Lower leg skin (tissue), 4 donors: ENCODE results near the gene THRSP. TPM values are rescaled to one million over a fixed set of nuclear protein-coding genes. Genes with fewer than 3 reads are reported as not detected.
A peak's percentile ranks its signal among the peaks of the same experiment; 100 is the strongest.

Experiments
- DNase-seq, 2 donors: peaks; one replicate each; pipeline ENCODE4 v3.0.0-alpha.2; 2019; ENCODE audit warnings: low spot score in 2 of 2
- H3K4me3 ChIP-seq: fragments of 200-600 bp; sonication (generic); 2 replicates; pipeline ENCODE4 v1.5.1; 2017; ENCODE audit warnings: mild to moderate bottlenecking, low read depth; ENCODE audit not compliant: poor library complexity, severe bottlenecking
- POLR2A ChIP-seq, 2 donors: fragments of 450-650 bp; IDR thresholded peaks; one replicate each; pipeline ENCODE4 v1.6.1; 2016 to 2017; ENCODE audit warnings: antibody characterized with exemption in 2 of 2, mild to moderate bottlenecking in 1 of 2, moderate library complexity in 1 of 2
- WGBS, 2 donors: methylation state at CpG; one replicate each; pipeline ENCODE4 v1.1.5; 2018; 5-methylcytosine and 5-hydroxymethylcytosine counted together
- intact Hi-C: fragments of 100-400 bp; cut with DNase I; formaldehyde crosslinking; loops from one replicate; pipeline ENCODE4 v1.15.0; 2023; ENCODE audit warnings: low total_unique reads
- total RNA-seq, 4 donors: library from RNA; depleted of rRNA; stranded (reverse); fragments of >200 nt; gene quantifications; one replicate each; pipeline ENCODE4 v1.1.0, GENCODE V29; 2016
- TF ChIP-seq, protein P1 (sequence below), 3 donors: fragments of 450-650 bp; IDR thresholded peaks; one replicate each; pipeline ENCODE4 v1.5.1; 2016; ENCODE audit warnings: antibody characterized with exemption in 3 of 3, mild to moderate bottlenecking in 3 of 3, moderate library complexity in 2 of 3

THRSP gene
- total RNA-seq, 4 donors from 2014 or later = 0.30 to 115 (median 39.2) TPM

- H3K4me3 ChIP-seq = no peak overlapping the region
- DNase-seq = no peak
- 93 to 95% methylated on average over 14 of the region's 14 CpGs for WGBS, 2 donors
- intact Hi-C loops = no loop called here
- TF ChIP-seq POLR2A (IDR thresholded peaks at IDR 0.05) = no peak
- TF ChIP-seq, protein P1, sequence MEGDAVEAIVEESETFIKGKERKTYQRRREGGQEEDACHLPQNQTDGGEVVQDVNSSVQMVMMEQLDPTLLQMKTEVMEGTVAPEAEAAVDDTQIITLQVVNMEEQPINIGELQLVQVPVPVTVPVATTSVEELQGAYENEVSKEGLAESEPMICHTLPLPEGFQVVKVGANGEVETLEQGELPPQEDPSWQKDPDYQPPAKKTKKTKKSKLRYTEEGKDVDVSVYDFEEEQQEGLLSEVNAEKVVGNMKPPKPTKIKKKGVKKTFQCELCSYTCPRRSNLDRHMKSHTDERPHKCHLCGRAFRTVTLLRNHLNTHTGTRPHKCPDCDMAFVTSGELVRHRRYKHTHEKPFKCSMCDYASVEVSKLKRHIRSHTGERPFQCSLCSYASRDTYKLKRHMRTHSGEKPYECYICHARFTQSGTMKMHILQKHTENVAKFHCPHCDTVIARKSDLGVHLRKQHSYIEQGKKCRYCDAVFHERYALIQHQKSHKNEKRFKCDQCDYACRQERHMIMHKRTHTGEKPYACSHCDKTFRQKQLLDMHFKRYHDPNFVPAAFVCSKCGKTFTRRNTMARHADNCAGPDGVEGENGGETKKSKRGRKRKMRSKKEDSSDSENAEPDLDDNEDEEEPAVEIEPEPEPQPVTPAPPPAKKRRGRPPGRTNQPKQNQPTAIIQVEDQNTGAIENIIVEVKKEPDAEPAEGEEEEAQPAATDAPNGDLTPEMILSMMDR (IDR thresholded peaks at IDR 0.05) = no peak
Measured at GRCh38 chr11:78041843-78042440, 21.7 kb upstream of the THRSP start.

- TF ChIP-seq POLR2A (IDR thresholded peaks at IDR 0.05) = no peak
- TF ChIP-seq, protein P1 (IDR thresholded peaks at IDR 0.05) = no peak
- DNase-seq = no peak
- intact Hi-C loops = no loop called here
- 85 to 89% methylated on average over 5 of the region's 5 CpGs for WGBS, 2 donors
- no peak overlapping the region for H3K4me3 ChIP-seq
Measured at GRCh38 chr11:78044706-78045105, 19.0 kb upstream of the THRSP start.

DNA sequence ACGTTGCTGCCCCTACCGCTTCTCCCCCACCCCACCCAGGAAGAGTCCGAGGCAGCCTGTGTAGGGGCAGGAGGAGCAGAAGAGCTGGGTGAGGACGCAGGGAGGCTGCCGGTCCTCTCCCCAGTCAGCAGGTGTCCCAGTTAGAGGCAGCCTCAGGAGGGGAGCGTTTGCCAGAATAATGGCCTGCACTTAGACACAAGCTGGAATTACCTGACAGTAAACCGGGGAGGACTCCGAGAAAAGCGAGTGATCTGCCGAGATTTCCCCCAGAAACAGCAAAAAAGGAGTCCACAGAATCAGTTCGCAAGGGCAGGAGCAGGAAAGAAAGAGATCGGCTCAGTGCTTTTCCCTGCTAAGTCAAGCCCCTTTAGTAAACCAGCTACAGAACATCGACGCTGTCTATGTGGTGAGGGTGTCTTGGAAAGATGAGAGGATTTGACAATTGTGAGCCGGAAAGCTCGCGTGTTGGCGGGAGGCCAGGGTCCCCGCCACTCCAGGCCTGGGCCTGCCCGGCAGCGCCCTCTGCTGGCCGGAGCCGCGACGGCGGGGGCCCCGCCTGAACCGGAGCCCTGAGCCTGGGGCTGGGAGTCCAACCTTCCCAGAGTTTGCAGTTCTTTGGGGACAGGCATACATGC, 17.7 kb upstream of the THRSP start:
- WGBS, 2 donors = 1 to 10% methylated on average over 18 to 27 of the region's 28 CpGs
- intact Hi-C loops = no loop called here
- no peak for TF ChIP-seq POLR2A (IDR thresholded peaks at IDR 0.05)
- TF ChIP-seq, protein P1 (IDR thresholded peaks at IDR 0.05) = peak in 1 of 3 donors; percentile 90
- DNase-seq = peak; percentile 67 to 96
- H3K4me3 ChIP-seq = no peak overlapping the region

GRCh38 chr11:78046486-78046854, 17.2 kb upstream of the THRSP start:
- TF ChIP-seq, protein P1 (IDR thresholded peaks at IDR 0.05) = no peak
- TF ChIP-seq POLR2A (IDR thresholded peaks at IDR 0.05) = no peak
- intact Hi-C loops = no loop called here
- 27 to 28% methylated on average over 6 of the region's 6 CpGs for WGBS, 2 donors
- DNase-seq = no peak
- H3K4me3 ChIP-seq = no peak overlapping the region

DNA sequence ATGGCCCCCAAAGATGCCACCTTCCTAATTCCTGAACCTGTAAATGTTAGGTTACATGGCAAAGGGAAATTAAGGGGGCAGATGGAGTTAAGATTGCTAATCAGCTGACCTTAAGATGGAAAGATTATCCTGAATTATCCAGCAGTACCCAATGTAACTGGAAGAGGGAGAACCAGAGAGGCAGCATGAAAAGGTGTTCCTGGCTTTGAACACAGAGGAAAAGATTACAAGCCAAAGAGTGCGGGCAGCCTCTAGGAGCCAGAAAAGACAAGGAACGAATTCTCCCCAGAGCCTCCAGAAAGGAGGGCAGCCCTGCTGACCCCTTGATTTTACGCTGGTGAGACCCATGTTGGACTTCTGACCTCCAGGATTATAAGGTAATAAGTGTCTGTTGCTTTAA, 15.1 kb upstream of the THRSP start:
- TF ChIP-seq POLR2A (IDR thresholded peaks at IDR 0.05) = no peak
- intact Hi-C loops = no loop called here
- no peak for DNase-seq
- 76 to 79% methylated on average over 3 of the region's 3 CpGs for WGBS, 2 donors
- no peak overlapping the region for H3K4me3 ChIP-seq

DNA sequence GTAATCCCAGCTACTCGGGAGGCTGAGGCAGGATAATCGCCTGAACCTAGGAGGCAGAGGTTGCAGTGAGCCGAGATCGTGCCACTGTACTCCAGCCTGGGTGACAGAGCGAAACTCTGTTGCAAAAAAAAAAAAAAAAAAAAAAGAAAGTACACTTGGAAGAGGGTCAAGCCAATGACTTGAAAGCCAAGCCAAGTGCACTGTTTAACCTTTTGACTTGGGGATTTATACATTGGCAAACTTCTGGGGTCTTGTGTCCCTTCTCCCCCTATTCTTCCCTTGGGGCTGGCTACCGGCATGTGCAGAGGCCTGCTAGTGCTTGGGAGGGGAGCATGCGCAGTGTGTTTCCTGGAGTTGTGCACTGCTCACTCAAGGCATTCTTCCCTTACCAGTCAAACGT, 14.3 kb upstream of the THRSP start:
- no peak for TF ChIP-seq POLR2A (IDR thresholded peaks at IDR 0.05)
- TF ChIP-seq, protein P1 (IDR thresholded peaks at IDR 0.05) = no peak
- intact Hi-C loops = no loop called here
- H3K4me3 ChIP-seq = no peak overlapping the region
- 84 to 87% methylated on average over 8 of the region's 8 CpGs for WGBS, 2 donors
- no peak for DNase-seq
